DND-41 (cell line): ENCODE results near the gene DHRS3.
"Not testable (repeated sequence)": the region's sequence is repeated elsewhere in the genome, so short reads cannot be mapped to it uniquely, and the experiment has no call there.

Source experiments
- ATAC-seq: fragments of 200-7000 bp; cut with Tn5 transposase; 3 replicates; pipeline ENCODE4 v1.9.1; 2021; ENCODE audit warnings: low read depth; ENCODE audit not compliant: insufficient read depth
- DNase-seq: peaks from one replicate; pipeline ENCODE4 v3.0.0-alpha.2; 2020
- H2AFZ ChIP-seq: 2 replicates; pipeline ENCODE4 v1.6.0; 2012; ENCODE audit warnings: low read depth, low read length
- H3K27ac ChIP-seq: 2 replicates; pipeline ENCODE4 v1.5.1; 2012; ENCODE audit warnings: low read length, inconsistent platforms
- H3K27me3 ChIP-seq: fragments of 200-600 bp; sonication (generic); 2 replicates; pipeline ENCODE4 v1.6.0; 2012; ENCODE audit warnings: low read length, mild to moderate bottlenecking, inconsistent platforms; ENCODE audit not compliant: insufficient read depth, poor library complexity
- H3K36me3 ChIP-seq: 2 replicates; pipeline ENCODE4 v1.5.1; 2012; ENCODE audit warnings: low read length, inconsistent platforms; ENCODE audit not compliant: insufficient read depth
- H3K4me1 ChIP-seq: 2 replicates; pipeline ENCODE4 v1.5.1; 2012; ENCODE audit warnings: mild to moderate bottlenecking, low read length; ENCODE audit not compliant: insufficient read depth
- H3K4me2 ChIP-seq: 2 replicates; pipeline ENCODE4 v1.6.0; 2012; ENCODE audit warnings: mild to moderate bottlenecking, moderate library complexity, low read length, inconsistent platforms; ENCODE audit not compliant: insufficient read depth
- H3K4me3 ChIP-seq, 2 experiments: fragments of 200-600 bp in 1 of 2; shearing (Covaris generic) in 1 of 2; 2 replicates each; pipeline ENCODE4 v1.5.1; 2012 to 2016; ENCODE audit warnings: inconsistent platforms in 2 of 2, low read length in 2 of 2, mild to moderate bottlenecking in 2 of 2, low read depth in 1 of 2, moderate library complexity in 1 of 2
- H3K79me2 ChIP-seq: 2 replicates; pipeline ENCODE4 v1.6.0; 2012; ENCODE audit warnings: low read length, inconsistent platforms; ENCODE audit not compliant: insufficient read depth
- H3K9ac ChIP-seq: 2 replicates; pipeline ENCODE4 v1.6.0; 2012; ENCODE audit warnings: low read depth, mild to moderate bottlenecking, inconsistent platforms, low read length, moderate library complexity
- H3K9me3 ChIP-seq: 2 replicates; pipeline ENCODE4 v1.5.1; 2012; ENCODE audit warnings: low read length, moderate library complexity, mild to moderate bottlenecking, inconsistent platforms; ENCODE audit not compliant: insufficient read depth, severe bottlenecking
- H4K20me1 ChIP-seq: 2 replicates; pipeline ENCODE4 v1.6.0; 2012; ENCODE audit warnings: low read length; ENCODE audit not compliant: insufficient read depth
- EZH2 ChIP-seq: IDR thresholded peaks from 3 replicates; pipeline ENCODE4 v1.6.1; 2012; ENCODE audit warnings: borderline replicate concordance, low read depth, mild to moderate bottlenecking, moderate library complexity, low read length, inconsistent platforms; ENCODE audit not compliant: severe bottlenecking
- TF ChIP-seq, protein P1 (sequence below): IDR thresholded peaks from 2 replicates; pipeline ENCODE4 v1.5.1; 2012; ENCODE audit warnings: borderline replicate concordance, low read length, moderate library complexity, mild to moderate bottlenecking; ENCODE audit not compliant: poor library complexity, severe bottlenecking; ENCODE audit errors: extremely low read depth

The DHRS3 gene

DNA sequence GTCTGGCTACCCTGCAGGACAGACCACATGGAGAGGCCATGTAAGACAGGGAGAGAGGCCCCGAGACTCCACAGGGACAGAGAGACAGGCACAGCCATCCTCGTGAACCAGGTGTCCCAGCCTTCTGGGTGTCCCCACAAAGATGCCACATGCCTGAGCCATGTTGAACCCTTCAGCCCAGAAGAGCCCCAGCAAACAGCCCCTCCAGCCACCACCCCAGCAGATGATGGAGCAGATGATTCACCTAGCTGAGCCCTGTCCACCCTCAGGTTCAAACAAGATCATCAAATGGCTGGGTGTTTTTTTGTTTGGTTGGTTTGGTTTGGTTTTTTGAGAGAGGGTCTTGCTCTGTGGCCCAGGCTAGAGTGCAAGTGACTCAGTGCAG, 78.7 kb downstream of the DHRS3 start:
- H4K20me1 ChIP-seq, result no peaks in the 10 kb centered on the region
- ATAC-seq (no peak), DNase-seq (no peak)
- H3K4me1 ChIP-seq, result no peaks in the 10 kb centered on the region
- no peaks in the 10 kb centered on the region for H3K36me3 ChIP-seq
- H3K27me3 ChIP-seq, result no peaks in the 10 kb centered on the region
- no peak overlapping the region for H3K9ac ChIP-seq
- no peak overlapping the region for H3K4me2 ChIP-seq
- no peaks in the 10 kb centered on the region for H3K79me2 ChIP-seq
- H3K9me3 ChIP-seq, result peaks cover 11% of the 10 kb centered on the region
- H3K4me3 ChIP-seq, result no peak overlapping the region
- no peak overlapping the region for H3K27ac ChIP-seq
- no peak overlapping the region for H2AFZ ChIP-seq
- TF ChIP-seq, protein P1, sequence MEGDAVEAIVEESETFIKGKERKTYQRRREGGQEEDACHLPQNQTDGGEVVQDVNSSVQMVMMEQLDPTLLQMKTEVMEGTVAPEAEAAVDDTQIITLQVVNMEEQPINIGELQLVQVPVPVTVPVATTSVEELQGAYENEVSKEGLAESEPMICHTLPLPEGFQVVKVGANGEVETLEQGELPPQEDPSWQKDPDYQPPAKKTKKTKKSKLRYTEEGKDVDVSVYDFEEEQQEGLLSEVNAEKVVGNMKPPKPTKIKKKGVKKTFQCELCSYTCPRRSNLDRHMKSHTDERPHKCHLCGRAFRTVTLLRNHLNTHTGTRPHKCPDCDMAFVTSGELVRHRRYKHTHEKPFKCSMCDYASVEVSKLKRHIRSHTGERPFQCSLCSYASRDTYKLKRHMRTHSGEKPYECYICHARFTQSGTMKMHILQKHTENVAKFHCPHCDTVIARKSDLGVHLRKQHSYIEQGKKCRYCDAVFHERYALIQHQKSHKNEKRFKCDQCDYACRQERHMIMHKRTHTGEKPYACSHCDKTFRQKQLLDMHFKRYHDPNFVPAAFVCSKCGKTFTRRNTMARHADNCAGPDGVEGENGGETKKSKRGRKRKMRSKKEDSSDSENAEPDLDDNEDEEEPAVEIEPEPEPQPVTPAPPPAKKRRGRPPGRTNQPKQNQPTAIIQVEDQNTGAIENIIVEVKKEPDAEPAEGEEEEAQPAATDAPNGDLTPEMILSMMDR, result no peak
- no peak for TF ChIP-seq EZH2

DNA sequence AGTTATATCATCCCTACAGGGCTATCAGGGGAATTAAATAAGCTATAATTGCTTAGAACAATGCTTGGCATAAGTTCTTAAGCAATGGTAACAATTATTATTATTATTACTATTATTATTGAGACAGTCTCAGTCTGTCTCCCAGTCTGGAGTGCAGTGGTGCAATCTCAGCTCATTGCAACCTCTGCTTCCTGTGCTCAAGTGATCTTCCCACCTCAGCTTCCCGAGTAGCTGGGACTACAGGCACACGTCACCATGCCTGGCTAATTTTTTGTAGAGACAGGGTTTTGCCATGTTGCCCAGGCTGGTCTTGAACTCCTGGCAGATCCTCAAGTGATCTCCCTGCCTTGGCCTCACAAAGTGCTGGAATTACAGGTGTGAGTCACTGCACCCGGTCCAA, 79.5 kb downstream of the DHRS3 start:
- not testable (repeated sequence) for H3K79me2 ChIP-seq, ATAC-seq, H3K9ac ChIP-seq, H3K4me3 ChIP-seq, H2AFZ ChIP-seq, H3K36me3 ChIP-seq, H3K27ac ChIP-seq, H3K4me2 ChIP-seq, H3K4me1 ChIP-seq, H4K20me1 ChIP-seq, H3K27me3 ChIP-seq, DNase-seq
- H3K9me3 ChIP-seq, result peaks cover 11% of the 10 kb centered on the region

DNA sequence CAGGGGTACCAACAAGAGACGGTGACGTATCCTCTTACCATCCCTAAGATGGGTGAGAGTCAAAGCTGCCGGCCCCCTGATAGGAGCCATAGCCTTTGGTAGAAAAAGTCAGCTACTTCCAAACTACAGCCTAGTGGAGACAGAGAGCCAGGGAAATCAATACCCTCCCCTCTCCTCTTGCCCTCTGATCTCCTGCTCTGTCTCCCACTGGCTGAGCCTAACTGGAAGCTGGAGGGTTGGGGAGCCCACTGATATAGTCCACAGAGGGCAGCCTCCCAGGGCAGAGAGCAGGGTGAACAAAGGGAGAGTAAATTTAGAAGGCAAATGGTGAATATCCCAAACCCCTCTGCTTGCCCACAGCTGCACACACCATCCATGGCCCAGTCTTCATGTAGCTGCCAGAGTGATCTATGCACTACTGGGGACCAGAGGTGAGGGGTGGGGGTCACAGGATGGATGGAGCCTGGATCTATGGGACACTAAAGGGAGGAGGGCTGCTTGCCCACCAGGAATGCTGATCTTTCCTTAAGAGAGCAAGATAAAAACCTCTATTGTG, 80.0 kb downstream of the DHRS3 start:
- no peaks in the 10 kb centered on the region for H3K4me1 ChIP-seq
- no peak for ATAC-seq

DNA sequence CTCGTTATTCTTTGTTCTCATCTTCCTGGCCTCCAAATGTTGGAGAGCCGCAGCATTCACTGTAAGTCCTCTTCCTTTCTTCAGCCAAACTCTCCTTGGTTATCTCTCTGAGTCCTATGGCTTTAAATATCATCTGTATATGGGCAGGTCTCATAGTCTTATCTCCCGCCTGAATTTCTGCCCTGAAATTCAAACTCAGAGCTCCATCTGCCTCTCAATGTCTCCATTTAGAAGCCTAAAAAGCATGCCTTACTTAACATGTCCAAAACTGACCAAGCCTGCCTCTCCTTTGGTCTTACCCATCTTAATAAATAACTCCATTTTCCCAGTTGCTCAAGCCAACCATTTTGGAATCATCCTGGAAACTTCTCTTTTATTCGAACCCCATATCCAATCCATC, 80.7 kb downstream of the DHRS3 start:
- Histone ChIP-seq H3K4me1 (no peaks in the 10 kb centered on the region), H3K27me3 (no peaks in the 10 kb centered on the region), H3K4me3 (no peak overlapping the region), H3K9me3 (peaks cover 11% of the 10 kb centered on the region), H2AFZ (no peak overlapping the region), H3K79me2 (no peaks in the 10 kb centered on the region), H3K27ac (no peak overlapping the region), H3K36me3 (no peaks in the 10 kb centered on the region), H3K9ac (no peak overlapping the region), H3K4me2 (no peak overlapping the region), H4K20me1 (no peaks in the 10 kb centered on the region)
- ATAC-seq (no peak), DNase-seq (no peak)
- TF ChIP-seq, protein P1, result no peak
- no peak for TF ChIP-seq EZH2

More for the DNA sequence above, 80.0 kb downstream of the DHRS3 start:
- no peak overlapping the region for H2AFZ ChIP-seq
- no peaks in the 10 kb centered on the region for H3K36me3 ChIP-seq
- H4K20me1 ChIP-seq, result no peaks in the 10 kb centered on the region
- no peak overlapping the region for H3K4me3 ChIP-seq
- H3K9ac ChIP-seq, result no peak overlapping the region
- no peak for DNase-seq
- H3K79me2 ChIP-seq, result no peaks in the 10 kb centered on the region
- H3K27me3 ChIP-seq, result no peaks in the 10 kb centered on the region
- H3K9me3 ChIP-seq, result peaks cover 11% of the 10 kb centered on the region
- no peak overlapping the region for H3K4me2 ChIP-seq
- no peak for TF ChIP-seq EZH2
- TF ChIP-seq, protein P1, result no peak
- H3K27ac ChIP-seq, result no peak overlapping the region
